ENCODE measurements around the gene SLC52A3.
A peak's percentile ranks its signal among the peaks of the same experiment; 100 is the strongest.
"Not testable (repeated sequence)": the region's sequence is repeated elsewhere in the genome, so short reads cannot be mapped to it uniquely, and the experiment has no call there.

The SLC52A3 gene

GRCh38 chr20:768426-768978, at the start of gene SLC52A3:
SLC52A3 (minus strand) TSS chr20:768500; CDS start chr20:765774, 2,726 bp downstream.
- Mint-ChIP-seq H3K9me3 (no peaks in the 10 kb centered on the region), H3K27ac (ENCODE audit: low read depth) (no peak within 1 kb of the TSS), H3K27me3 (peaks cover 75% of the 10 kb centered on the region), H3K36me3 (ENCODE audit: insufficient read depth) (peaks cover 4% of the 10 kb centered on the region), H3K4me1 (no peaks in the 10 kb centered on the region), H3K4me3 (no peak within 1 kb of the TSS)
- ATAC-seq (replicated peaks; ENCODE audit: extremely low read depth, poor library complexity, severe bottlenecking) (no peak), DNase-seq (ENCODE audit: low spot score in 2 of 2) (no peak)

DNA sequence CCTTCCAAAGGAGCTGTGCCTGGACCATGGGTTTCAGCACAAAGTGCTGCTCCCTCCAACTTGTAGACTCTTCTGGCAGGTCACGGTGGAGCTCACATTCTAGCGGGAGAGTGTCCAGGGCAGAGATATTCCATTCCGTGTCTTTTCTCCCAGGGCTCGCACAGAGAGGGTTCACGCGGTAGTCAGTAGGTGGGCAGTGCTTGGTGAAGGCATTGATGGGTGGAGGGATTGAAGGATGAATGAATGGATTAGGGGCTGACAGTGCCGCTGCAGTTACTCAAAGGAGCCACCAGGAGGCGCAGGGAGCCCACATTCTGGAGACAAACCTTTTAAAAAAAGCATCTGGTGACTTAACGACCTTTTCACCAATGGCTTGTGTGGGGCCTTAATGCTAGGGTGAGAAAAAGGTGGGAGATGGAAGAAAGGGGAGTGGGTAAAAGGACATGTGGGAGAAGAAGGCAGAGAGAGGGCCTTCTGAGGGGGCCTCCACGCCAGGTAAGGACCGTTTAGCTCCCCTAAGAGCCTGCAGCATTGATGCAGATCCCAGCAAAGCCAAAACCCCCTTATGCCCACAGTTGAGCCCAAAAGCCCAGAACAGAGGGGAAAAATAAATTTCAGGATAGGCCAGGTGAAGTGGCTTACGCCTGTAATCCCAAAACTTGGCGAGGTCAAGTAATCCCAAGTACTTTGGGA, 47.8 kb upstream of the SLC52A3 start:
- peaks cover 18% of the 10 kb centered on the region for H3K36me3 Mint-ChIP-seq (ENCODE audit: insufficient read depth)
- DNase-seq (ENCODE audit: low spot score in 2 of 2) = peak; percentile 52 to 54
- no peak for ATAC-seq (replicated peaks; ENCODE audit: extremely low read depth, poor library complexity, severe bottlenecking)
- peaks cover 53% of the 10 kb centered on the region for H3K27me3 Mint-ChIP-seq
- no peaks in the 10 kb centered on the region for H3K9me3 Mint-ChIP-seq
- peaks cover 5% of the 10 kb centered on the region for H3K4me1 Mint-ChIP-seq
- no peak overlapping the region for H3K27ac Mint-ChIP-seq (ENCODE audit: low read depth)
- no peak overlapping the region for H3K4me3 Mint-ChIP-seq

GRCh38 chr20:815226-815625, 46.9 kb upstream of the SLC52A3 start:
- no peak overlapping the region for H3K4me3 Mint-ChIP-seq
- H3K27me3 Mint-ChIP-seq = peaks cover 62% of the 10 kb centered on the region
- H3K4me1 Mint-ChIP-seq = peaks cover 5% of the 10 kb centered on the region
- H3K36me3 Mint-ChIP-seq (ENCODE audit: insufficient read depth) = peaks cover 16% of the 10 kb centered on the region
- no peaks in the 10 kb centered on the region for H3K9me3 Mint-ChIP-seq
- no peak for DNase-seq (ENCODE audit: low spot score in 2 of 2)
- no peak for ATAC-seq (replicated peaks; ENCODE audit: extremely low read depth, poor library complexity, severe bottlenecking)
- no peak overlapping the region for H3K27ac Mint-ChIP-seq (ENCODE audit: low read depth)

DNA sequence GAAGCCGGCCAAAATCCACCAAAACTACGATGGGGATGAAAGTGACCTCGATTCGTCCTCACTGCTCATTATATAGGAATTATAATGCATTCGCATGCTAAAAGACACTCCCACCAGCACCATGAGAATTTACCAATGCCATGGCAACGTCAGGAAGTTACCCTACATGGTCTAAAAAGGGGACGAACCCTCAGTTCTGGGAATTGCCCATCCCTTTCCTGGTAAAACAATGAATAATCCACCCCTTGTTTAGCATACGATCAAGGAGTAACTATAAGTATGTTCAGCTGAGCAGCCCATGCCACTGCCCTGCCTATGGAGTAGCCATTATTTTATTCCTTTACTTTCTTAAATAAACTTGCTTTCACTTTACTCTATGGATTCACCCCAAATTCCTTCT, 45.1 kb upstream of the SLC52A3 start:
- Mint-ChIP-seq H3K4me1 (peaks cover 5% of the 10 kb centered on the region), H3K27ac (ENCODE audit: low read depth) (no peak overlapping the region), H3K9me3 (no peaks in the 10 kb centered on the region), H3K36me3 (ENCODE audit: insufficient read depth) (peaks cover 4% of the 10 kb centered on the region), H3K4me3 (no peak overlapping the region), H3K27me3 (peaks cover 80% of the 10 kb centered on the region)
- DNase-seq (ENCODE audit: low spot score in 2 of 2) (no peak), ATAC-seq (replicated peaks; ENCODE audit: extremely low read depth, poor library complexity, severe bottlenecking) (no peak)

DNA sequence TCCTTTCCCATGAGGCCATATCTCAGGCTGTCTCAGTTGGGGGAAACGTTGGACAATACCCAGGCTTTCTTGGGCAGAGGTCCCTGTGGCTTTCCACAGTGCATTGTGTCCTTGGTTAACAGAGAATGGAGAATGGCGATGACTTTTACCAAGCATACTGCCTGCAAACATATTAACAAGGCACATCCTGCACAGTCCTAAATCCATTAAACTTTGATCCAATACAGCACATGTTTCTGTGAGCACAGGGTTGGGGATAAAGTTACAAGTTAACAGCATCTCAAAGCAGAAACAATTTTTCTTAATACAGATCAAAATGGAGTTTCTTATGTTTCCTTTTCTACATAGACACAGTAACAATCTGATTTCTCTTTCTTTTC, 44.1 kb upstream of the SLC52A3 start:
- DNase-seq (ENCODE audit: low spot score in 2 of 2); H3K9me3 Mint-ChIP-seq; H3K4me1 Mint-ChIP-seq; H3K27ac Mint-ChIP-seq (ENCODE audit: low read depth); H3K36me3 Mint-ChIP-seq (ENCODE audit: insufficient read depth); H3K4me3 Mint-ChIP-seq; ATAC-seq (replicated peaks; ENCODE audit: extremely low read depth, poor library complexity, severe bottlenecking): not testable (repeated sequence)
- peaks cover 83% of the 10 kb centered on the region for H3K27me3 Mint-ChIP-seq

DNA sequence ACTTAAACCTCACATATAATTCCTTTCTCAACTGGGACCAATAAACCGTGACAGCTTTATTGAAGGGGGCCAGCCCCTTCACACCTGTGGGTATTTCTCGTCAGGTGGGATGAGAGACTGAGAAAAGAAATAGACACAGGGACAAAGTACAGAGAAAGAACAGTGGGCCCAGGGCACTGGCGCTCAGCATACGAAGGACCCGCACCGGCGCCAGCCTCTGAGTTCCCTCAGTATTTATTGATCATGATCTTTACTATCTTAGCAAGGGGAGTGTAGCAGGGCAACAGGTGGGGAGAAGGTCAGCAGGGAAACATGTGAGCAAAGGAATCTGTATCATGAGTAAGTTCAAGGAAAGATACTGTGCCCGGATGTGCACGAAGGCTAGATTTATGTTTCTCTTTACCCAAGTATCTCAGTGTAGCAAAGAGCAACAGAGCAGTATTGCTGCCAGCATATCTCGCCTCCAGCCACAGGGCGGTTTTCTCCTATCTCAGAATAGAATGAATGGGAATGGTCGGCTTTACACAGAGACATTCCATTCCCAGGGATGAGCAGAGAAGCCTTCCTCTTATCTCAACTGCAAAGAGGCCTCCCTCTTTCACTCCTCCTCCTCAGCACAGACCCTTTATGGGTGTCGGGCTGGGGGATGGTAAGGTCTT, 43.6 kb upstream of the SLC52A3 start:
- not testable (repeated sequence) for H3K4me3 Mint-ChIP-seq; H3K4me1 Mint-ChIP-seq; H3K9me3 Mint-ChIP-seq; H3K36me3 Mint-ChIP-seq (ENCODE audit: insufficient read depth); DNase-seq (ENCODE audit: low spot score in 2 of 2); H3K27ac Mint-ChIP-seq (ENCODE audit: low read depth); ATAC-seq (replicated peaks; ENCODE audit: extremely low read depth, poor library complexity, severe bottlenecking)
- peaks cover 83% of the 10 kb centered on the region for H3K27me3 Mint-ChIP-seq

DNA sequence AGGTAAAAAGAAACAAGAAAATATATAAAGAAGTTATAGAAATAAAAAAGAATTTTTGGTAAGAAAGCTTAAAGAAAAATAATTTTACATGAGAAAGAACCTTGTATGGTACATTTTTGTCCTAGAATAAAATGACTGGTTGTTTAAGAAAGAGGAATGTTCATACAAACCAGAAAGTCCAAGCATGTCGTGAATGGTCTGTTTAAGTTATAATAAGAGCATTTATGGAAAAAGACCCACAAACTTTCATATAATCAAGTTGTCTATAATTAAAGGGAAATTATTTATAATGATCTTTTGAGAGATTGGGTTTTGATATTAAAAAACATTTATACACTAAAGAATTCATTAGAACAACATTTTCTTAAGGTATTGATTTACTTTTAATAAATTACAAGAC, 37.4 kb upstream of the SLC52A3 start:
- no peaks in the 10 kb centered on the region for H3K36me3 Mint-ChIP-seq (ENCODE audit: insufficient read depth)
- peaks cover 66% of the 10 kb centered on the region for H3K27me3 Mint-ChIP-seq
- DNase-seq (ENCODE audit: low spot score in 2 of 2) = no peak
- H3K9me3 Mint-ChIP-seq = no peaks in the 10 kb centered on the region
- H3K4me3 Mint-ChIP-seq = no peak overlapping the region
- no peaks in the 10 kb centered on the region for H3K4me1 Mint-ChIP-seq
- no peak overlapping the region for H3K27ac Mint-ChIP-seq (ENCODE audit: low read depth)
- no peak for ATAC-seq (replicated peaks; ENCODE audit: extremely low read depth, poor library complexity, severe bottlenecking)

- Mint-ChIP-seq H3K9me3 (no peaks in the 10 kb centered on the region), H3K4me3 (no peak overlapping the region), H3K27ac (ENCODE audit: low read depth) (no peak overlapping the region), H3K27me3 (peaks cover 76% of the 10 kb centered on the region), H3K36me3 (ENCODE audit: insufficient read depth) (no peaks in the 10 kb centered on the region), H3K4me1 (no peaks in the 10 kb centered on the region)
- DNase-seq (ENCODE audit: low spot score in 2 of 2) (no peak), ATAC-seq (replicated peaks; ENCODE audit: extremely low read depth, poor library complexity, severe bottlenecking) (no peak)
These were observed 33.4 kb upstream of the SLC52A3 start for GRCh38 chr20:801678-802077.

GRCh38 chr20:800026-800425, 31.7 kb upstream of the SLC52A3 start:
- DNase-seq (ENCODE audit: low spot score in 2 of 2); H3K36me3 Mint-ChIP-seq (ENCODE audit: insufficient read depth); H3K4me1 Mint-ChIP-seq; H3K9me3 Mint-ChIP-seq; H3K4me3 Mint-ChIP-seq; H3K27ac Mint-ChIP-seq (ENCODE audit: low read depth); ATAC-seq (replicated peaks; ENCODE audit: extremely low read depth, poor library complexity, severe bottlenecking): not testable (repeated sequence)
- peaks cover 80% of the 10 kb centered on the region for H3K27me3 Mint-ChIP-seq

DNA sequence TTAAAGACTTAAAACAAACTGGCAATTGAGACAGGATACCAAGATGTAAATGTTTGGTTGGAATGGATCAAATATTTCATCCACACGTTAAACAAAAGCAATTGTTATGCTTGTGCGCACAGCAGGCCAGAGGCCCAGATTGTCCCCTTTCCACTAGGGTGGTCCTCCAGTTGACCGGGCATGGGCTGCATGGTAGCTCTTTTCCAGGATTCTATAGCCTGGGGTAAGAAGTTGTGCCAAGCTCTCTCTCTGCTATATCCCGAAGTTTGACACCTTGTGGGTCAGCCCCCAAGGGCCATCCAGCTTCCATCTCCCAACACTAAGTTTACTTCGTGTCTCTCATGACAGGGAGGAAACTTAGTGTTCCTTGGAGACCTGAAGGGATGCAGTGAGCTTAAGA, 30.4 kb upstream of the SLC52A3 start:
- not testable (repeated sequence) for DNase-seq (ENCODE audit: low spot score in 2 of 2); H3K27ac Mint-ChIP-seq (ENCODE audit: low read depth); ATAC-seq (replicated peaks; ENCODE audit: extremely low read depth, poor library complexity, severe bottlenecking); H3K4me3 Mint-ChIP-seq; H3K9me3 Mint-ChIP-seq; H3K4me1 Mint-ChIP-seq; H3K36me3 Mint-ChIP-seq (ENCODE audit: insufficient read depth)
- peaks cover 93% of the 10 kb centered on the region for H3K27me3 Mint-ChIP-seq

- peaks cover 2% of the 10 kb centered on the region for H3K9me3 Mint-ChIP-seq
- no peak overlapping the region for H3K27ac Mint-ChIP-seq (ENCODE audit: low read depth)
- no peak overlapping the region for H3K4me3 Mint-ChIP-seq
- DNase-seq (ENCODE audit: low spot score in 2 of 2) = no peak
- ATAC-seq (replicated peaks; ENCODE audit: extremely low read depth, poor library complexity, severe bottlenecking) = no peak
- peaks cover 93% of the 10 kb centered on the region for H3K27me3 Mint-ChIP-seq
- peaks cover 2% of the 10 kb centered on the region for H3K36me3 Mint-ChIP-seq (ENCODE audit: insufficient read depth)
- no peaks in the 10 kb centered on the region for H3K4me1 Mint-ChIP-seq
These were observed 28.6 kb upstream of the SLC52A3 start for GRCh38 chr20:796921-797320.

GRCh38 chr20:792248-792647, 23.9 kb upstream of the SLC52A3 start:
- Mint-ChIP-seq H3K4me3 (no peak overlapping the region), H3K9me3 (peaks cover 6% of the 10 kb centered on the region), H3K36me3 (ENCODE audit: insufficient read depth) (peaks cover 2% of the 10 kb centered on the region), H3K27ac (ENCODE audit: low read depth) (no peak overlapping the region), H3K4me1 (no peaks in the 10 kb centered on the region), H3K27me3 (peaks cover 97% of the 10 kb centered on the region)
- ATAC-seq (replicated peaks; ENCODE audit: extremely low read depth, poor library complexity, severe bottlenecking) (no peak), DNase-seq (ENCODE audit: low spot score in 2 of 2) (no peak)

GRCh38 chr20:791056-791455, 22.8 kb upstream of the SLC52A3 start:
- Mint-ChIP-seq H3K27ac (ENCODE audit: low read depth) (no peak overlapping the region), H3K4me3 (no peak overlapping the region), H3K4me1 (no peaks in the 10 kb centered on the region), H3K36me3 (ENCODE audit: insufficient read depth) (peaks cover 2% of the 10 kb centered on the region), H3K27me3 (peaks cover 99% of the 10 kb centered on the region), H3K9me3 (peaks cover 6% of the 10 kb centered on the region)
- ATAC-seq (replicated peaks; ENCODE audit: extremely low read depth, poor library complexity, severe bottlenecking) (no peak), DNase-seq (ENCODE audit: low spot score in 2 of 2) (no peak)

Measured in central memory CD8-positive, alpha-beta T cell (primary cell).